ENCODE data around the gene CLNS1A. TPM values are rescaled to one million over a fixed set of nuclear protein-coding genes. Genes with fewer than 3 reads are reported as not detected.

The CLNS1A gene
- total RNA-seq, 4 donors from 2014 or later: 50.5 to 78.0 (median 72.7) TPM

DNA sequence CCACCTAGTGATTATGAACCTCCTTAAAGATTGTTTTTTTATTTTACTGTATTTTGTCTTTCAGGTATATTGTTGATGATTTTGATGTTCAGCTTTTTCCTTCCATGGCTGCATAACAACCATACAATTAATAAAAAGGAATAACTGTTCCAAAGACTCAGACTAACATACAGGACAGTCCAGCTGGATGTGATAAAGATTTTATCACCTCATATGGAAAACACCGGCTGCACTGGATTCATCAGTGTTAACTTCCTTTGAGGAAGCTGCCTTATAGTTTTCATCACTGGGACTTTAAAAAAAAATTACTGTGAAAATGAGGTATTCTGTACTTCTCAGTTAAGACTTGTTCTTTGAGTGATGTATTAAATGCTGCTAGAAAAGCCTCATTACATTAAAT, 28.4 kb downstream of the CLNS1A start:
- DNase-seq (ENCODE audit: extremely low spot score): no peak
- H3K36me3 ChIP-seq: peaks cover 0 to 84% (median 47%) of the 10 kb centered on the region in 4 donors
- TF ChIP-seq POLR2A (IDR thresholded peaks at IDR 0.05; ENCODE audit: low read depth) (no peak), POLR2AphosphoS5 (IDR thresholded peaks at IDR 0.05) (no peak), EP300 (IDR thresholded peaks at IDR 0.05) (no peak)
- TF ChIP-seq, protein P1, sequence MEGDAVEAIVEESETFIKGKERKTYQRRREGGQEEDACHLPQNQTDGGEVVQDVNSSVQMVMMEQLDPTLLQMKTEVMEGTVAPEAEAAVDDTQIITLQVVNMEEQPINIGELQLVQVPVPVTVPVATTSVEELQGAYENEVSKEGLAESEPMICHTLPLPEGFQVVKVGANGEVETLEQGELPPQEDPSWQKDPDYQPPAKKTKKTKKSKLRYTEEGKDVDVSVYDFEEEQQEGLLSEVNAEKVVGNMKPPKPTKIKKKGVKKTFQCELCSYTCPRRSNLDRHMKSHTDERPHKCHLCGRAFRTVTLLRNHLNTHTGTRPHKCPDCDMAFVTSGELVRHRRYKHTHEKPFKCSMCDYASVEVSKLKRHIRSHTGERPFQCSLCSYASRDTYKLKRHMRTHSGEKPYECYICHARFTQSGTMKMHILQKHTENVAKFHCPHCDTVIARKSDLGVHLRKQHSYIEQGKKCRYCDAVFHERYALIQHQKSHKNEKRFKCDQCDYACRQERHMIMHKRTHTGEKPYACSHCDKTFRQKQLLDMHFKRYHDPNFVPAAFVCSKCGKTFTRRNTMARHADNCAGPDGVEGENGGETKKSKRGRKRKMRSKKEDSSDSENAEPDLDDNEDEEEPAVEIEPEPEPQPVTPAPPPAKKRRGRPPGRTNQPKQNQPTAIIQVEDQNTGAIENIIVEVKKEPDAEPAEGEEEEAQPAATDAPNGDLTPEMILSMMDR (IDR thresholded peaks at IDR 0.05): no peak
- intact Hi-C loops (cut with DNase I): no loop called here
- H3K27ac ChIP-seq (replicated peaks in 1 of 4): no peak overlapping the region
- H3K27me3 ChIP-seq: no peaks in the 10 kb centered on the region
- no peak overlapping the region for H3K4me3 ChIP-seq
- H3K9me3 ChIP-seq: no peaks in the 10 kb centered on the region
- 61% methylated on average over 1 of the region's 1 CpG for WGBS
- H3K4me1 ChIP-seq: no peaks in the 10 kb centered on the region

DNA sequence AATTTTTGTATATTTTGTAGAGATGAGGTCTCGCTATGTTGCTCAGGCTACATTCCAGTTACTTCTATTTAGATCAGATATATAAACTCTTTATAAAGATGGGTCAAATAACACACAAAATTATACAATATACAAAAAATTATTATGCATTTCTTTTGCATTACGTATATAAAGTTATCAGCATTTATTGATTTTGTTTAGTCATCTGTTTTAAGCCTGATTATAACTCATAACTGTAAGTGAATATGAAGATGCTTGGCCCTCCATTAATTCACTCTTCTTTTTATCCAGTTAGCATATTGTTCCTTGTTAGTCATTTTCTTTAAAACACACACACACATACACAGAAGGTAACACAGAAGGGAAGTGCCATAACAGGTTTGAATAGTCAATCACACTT, 33.3 kb downstream of the CLNS1A start:
- H3K36me3 ChIP-seq: peaks cover 0 to 37% (median 17%) of the 10 kb centered on the region in 4 donors
- 96% methylated on average over 2 of the region's 2 CpGs for WGBS
- TF ChIP-seq POLR2A (IDR thresholded peaks at IDR 0.05; ENCODE audit: low read depth): no peak
- TF ChIP-seq, protein P1 (IDR thresholded peaks at IDR 0.05): no peak
- TF ChIP-seq EP300 (IDR thresholded peaks at IDR 0.05): no peak
- TF ChIP-seq POLR2AphosphoS5 (IDR thresholded peaks at IDR 0.05): no peak
- no peak overlapping the region for H3K4me3 ChIP-seq
- H3K27ac ChIP-seq (replicated peaks in 1 of 4): no peak overlapping the region
- intact Hi-C loops (cut with DNase I): no loop called here
- H3K27me3 ChIP-seq: no peaks in the 10 kb centered on the region
- no peaks in the 10 kb centered on the region for H3K9me3 ChIP-seq
- H3K4me1 ChIP-seq: peaks cover 5 to 13% (median 11%) of the 10 kb centered on the region in 4 donors
- no peak for DNase-seq (ENCODE audit: extremely low spot score)

DNA sequence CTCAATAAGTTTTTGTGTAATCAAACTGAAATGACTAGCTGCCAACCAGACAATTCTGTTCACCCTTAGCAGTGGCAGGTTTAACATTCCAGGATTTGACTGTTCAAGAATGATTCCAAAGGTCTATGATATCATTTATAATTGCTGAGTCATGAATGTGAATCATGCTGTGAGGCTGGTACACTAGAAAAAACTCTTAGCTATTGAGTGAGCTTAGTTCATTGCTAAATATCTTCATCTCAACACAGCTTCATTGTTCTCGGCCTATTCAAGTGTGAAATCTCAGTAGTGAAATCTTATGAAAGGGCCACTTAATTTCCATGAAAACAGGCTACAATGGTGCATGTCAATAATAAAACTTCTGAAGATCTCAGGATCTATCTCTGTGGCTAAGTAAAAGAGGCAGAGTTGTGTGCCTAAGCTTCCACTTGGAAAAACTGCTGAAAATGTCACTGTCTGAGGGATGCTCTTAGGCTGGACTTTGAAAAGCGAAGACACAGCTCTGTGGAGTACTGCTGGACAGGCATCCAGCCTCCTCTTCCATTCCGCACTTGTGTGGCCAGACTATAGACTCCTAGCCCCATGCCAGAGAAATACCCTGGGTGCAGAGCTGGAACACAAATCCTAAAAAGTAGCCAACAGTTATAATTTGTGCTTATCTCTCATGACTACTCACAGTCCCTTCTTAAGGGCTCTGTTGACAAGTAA, 35.1 kb downstream of the CLNS1A start:
- Histone ChIP-seq H3K4me1 (peaks cover 5 to 13% (median 11%) of the 10 kb centered on the region in 4 donors), H3K27ac (replicated peaks in 1 of 4) (peak overlapping the region in 2 of 4 donors; percentile 10 to 13), H3K27me3 (no peaks in the 10 kb centered on the region), H3K4me3 (no peak overlapping the region), H3K9me3 (no peaks in the 10 kb centered on the region), H3K36me3 (peaks cover 0 to 21% (median 8%) of the 10 kb centered on the region in 4 donors)
- intact Hi-C loops (cut with DNase I): no loop called here
- 91% methylated on average over 3 of the region's 3 CpGs for WGBS
- DNase-seq (ENCODE audit: extremely low spot score): no peak
- TF ChIP-seq, protein P1 (IDR thresholded peaks at IDR 0.05): no peak
- no peak for TF ChIP-seq EP300 (IDR thresholded peaks at IDR 0.05)
- no peak for TF ChIP-seq POLR2A (IDR thresholded peaks at IDR 0.05; ENCODE audit: low read depth)
- TF ChIP-seq POLR2AphosphoS5 (IDR thresholded peaks at IDR 0.05): no peak

DNA sequence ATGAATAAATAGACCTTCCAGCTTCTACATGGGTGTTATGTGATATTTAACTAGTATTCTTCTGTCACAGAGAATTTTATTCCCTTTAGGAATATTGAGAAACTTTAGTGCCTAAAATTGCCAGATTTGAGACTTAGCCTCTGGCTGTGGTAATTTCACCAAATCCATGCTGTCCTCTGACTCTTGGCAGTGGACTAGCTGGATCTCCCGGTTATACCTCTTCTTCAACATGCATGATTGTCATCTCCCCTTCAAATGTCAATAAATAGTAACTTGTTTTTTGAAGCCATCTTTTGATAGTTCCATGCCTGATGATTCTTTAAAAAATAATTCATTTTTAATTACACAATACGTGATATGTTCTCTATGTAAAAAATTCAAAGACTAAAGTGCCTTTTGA, 39.4 kb downstream of the CLNS1A start:
- H3K27ac ChIP-seq (replicated peaks in 1 of 4): no peak overlapping the region
- no peaks in the 10 kb centered on the region for H3K27me3 ChIP-seq
- H3K4me3 ChIP-seq: no peak overlapping the region
- DNase-seq (ENCODE audit: extremely low spot score): no peak
- no peaks in the 10 kb centered on the region for H3K9me3 ChIP-seq
- peaks cover 0 to 6% (median 0%) of the 10 kb centered on the region in 4 donors for H3K36me3 ChIP-seq
- intact Hi-C loops (cut with DNase I): no loop called here
- 90% methylated on average over 2 of the region's 2 CpGs for WGBS
- TF ChIP-seq POLR2A (IDR thresholded peaks at IDR 0.05; ENCODE audit: low read depth) (no peak), POLR2AphosphoS5 (IDR thresholded peaks at IDR 0.05) (no peak), EP300 (IDR thresholded peaks at IDR 0.05) (no peak)
- TF ChIP-seq, protein P1 (IDR thresholded peaks at IDR 0.05): no peak
- peaks cover 5 to 13% (median 11%) of the 10 kb centered on the region in 4 donors for H3K4me1 ChIP-seq

All from esophagus muscularis mucosa (tissue), 4 donors.